ENCODE results near the gene MFSD6.
"Not testable (repeated sequence)": the region's sequence is repeated elsewhere in the genome, so short reads cannot be mapped to it uniquely, and the experiment has no call there.

MFSD6 gene

DNA sequence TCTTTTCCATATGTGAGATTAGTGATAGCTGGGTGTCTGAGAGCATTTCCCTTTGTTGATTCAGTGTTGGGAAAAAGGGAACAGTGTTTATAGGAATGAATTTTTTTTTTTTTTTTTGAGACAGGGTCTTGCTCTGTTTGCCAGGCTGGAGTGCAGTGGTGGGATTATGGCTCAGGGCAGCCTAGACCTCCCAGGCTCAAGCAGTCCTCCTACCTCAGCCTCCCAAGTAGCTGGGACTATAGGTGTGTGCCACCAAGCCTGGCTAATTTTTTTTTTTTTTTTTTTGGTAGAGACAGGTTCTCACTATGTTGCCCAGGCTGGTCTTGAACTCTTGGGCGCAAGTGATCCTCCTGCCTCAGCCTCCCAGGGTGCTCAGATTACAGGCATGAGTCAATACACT lies 60.2 kb downstream of the MFSD6 start:
- DNase-seq: not testable (repeated sequence)

DNA sequence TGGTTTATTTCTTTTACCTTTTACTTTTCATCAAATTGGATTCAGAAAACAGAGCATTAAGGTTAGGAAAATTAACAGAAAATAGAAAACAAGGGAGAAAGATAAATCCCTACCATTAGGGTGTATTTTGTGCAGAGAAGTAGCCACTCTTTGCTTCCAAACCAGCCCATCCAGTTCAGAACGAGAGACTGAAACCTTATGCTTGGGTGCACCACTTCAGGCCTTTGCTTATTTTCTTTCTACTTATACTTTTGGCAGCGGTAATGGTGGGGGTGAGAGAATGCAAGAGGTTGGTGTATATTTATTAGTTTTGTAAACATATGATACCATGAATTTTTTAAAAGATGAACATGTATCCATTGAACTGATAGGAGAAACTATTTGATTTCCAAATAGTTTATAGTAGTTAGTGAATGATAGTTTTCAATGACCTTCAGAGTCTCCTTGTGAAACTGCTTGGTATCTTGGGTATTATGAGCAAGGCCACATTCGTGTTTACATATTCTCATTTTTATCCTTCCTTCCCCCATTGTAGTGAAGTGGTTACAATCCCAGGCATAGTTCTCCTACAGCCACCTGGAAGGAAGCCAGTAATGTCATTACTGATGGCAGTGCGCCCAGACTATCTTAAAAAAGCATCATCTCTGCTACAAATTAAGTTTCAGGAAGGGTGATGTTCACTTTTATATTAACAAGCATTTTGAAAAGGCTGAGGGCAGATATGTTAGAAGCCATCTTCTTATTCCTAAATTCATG lies 60.8 kb downstream of the MFSD6 start:
- no peak for DNase-seq

DNA sequence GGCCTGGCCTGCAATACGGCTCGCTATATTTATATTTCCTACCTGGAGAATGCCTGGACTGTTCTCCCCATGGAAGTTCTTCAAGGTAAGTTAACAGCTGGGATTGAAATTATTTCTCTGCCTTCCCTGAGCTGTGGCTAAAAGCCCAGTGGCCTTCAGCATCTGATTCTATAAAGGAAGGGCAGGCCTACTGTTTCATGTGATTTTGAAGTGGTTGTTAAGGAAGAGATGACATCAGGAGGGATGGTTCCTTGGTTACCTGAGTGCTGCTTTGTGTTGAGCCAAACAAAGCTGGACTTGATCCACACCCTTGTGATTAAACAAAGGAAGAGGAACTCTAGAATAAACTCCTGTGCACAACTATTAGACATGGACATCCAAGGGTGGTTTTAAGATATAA lies 61.6 kb downstream of the MFSD6 start:
- no peak for DNase-seq

DNA sequence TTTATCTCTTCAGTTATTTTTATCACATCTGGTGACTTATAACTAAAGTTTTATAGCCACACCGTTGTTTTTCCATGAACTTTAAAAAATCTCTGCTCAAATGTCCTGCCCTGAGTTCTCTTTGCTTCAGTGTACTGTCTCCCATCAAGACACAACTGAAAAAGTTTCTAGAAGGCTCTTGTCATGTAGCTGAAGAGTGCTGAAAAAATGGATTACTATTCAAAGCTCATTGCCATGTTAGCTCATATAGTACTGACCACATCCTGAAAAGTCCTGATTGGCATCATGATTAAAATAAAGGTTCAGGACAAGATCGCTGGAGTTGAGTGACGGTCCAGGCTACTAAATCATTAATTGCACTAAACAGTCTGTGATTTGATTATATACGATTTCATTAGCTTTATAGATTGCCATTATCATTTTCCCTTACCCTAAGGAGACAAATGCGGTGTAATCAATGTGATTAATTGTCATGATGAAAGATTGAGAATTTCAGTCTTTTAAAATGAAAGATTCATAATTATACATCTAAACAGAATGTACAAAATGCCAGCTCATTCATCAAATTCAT lies 62.2 kb downstream of the MFSD6 start:
- no peak for DNase-seq

DNA sequence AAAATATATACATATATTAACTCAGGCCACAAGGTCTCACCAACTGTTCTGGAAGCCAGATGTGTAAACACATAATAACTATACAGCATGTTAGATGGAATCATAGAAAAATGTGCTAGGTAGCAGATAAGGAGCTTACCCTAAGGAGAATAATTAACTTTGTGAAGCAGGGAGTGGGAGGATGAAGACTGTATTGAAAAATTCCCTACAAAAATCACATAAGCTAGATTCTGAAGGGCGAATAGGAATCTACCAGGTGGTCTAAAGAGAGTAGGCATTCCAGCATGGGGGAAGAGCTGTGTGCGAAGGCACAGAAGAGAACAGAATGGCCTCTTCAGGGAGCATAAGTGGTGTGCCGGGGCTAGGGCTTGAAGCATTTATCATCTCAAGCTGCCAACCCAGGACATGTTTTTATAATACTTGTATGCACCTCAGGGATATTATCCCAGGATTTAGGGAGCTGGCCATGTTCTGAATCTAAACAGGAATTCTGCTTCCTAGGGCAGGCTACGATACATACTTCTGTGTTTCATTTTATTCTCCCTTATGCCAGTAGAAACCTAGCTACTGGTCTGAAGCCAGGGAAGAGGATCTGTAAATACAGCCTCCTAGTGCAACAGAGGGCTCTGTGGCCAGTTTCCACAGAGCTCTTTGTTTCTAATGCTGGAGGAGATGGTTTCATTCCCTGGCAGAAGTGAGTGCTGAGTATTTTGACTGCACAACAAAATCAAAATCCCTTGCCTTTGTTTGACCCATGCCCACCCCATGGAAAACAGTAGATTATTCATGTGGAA lies 69.7 kb downstream of the MFSD6 start:
- no peak for DNase-seq

DNA sequence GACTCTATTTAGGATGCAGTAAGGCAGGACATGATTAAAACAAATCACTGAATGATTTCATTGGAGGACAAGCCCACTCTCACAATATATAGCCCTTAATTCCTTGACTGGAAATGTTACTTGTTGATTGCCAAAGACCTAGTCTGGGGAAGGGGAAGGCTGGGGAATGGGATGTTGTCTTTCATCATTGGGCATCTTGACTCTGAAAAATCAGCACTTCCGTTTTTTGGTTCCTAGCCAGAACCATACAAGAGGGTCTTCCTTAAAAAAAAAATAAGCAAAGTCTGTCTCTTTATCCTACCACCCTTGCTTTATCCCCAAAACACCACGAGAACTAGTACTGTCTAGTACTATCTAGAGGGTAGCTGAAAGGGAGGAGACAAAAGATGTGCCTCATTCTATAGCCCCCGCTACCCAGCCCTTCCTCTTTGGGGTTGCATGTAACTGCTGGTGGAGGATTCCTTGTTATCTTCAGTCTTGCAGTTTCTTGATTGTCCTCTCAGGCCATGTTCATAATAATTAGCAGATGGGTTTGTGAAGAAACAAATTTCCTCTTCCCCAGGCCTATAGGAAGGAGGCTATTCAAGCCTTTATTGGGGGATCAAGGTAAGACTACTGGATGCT lies 70.5 kb downstream of the MFSD6 start:
- no peak for DNase-seq

DNA sequence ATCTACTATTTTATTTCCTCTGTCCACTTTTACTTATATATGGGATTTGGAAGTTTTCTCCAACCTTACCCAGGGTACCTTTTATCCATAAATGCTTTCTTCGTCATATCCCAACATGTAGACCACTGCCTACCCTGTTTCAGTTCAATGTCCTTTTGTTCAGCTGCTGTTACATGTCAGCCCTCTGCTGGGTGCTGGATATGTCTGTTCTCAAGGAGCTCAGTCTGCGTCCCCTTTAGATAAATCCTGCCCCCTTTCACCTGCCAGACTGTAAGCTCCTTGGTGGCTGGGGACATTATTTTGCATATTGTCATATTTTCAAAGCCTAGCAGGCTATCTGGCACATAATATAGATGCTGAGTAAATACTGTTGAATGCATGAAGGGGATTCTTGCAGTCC lies 73.2 kb downstream of the MFSD6 start:
- DNase-seq: no peak

DNA sequence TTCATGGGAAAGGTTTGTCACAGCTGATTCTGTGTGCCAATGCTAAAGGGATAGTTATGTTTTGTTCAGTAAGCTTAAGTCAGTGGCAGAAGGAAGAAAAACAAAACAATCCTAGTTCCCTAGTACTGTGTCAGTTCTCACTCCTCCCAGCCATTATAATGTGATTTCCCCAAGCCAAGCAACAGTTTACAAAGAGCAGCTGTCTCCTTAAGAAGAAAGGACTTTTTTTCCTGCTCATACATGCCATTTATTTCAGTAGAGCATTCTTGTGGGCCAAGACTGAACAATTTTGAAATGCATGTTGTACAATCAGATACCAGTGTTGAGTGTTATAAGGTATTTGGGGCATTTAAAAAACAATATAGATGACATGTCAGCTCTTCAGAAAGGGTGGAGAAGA lies 74.3 kb downstream of the MFSD6 start:
- DNase-seq: no peak

DNA sequence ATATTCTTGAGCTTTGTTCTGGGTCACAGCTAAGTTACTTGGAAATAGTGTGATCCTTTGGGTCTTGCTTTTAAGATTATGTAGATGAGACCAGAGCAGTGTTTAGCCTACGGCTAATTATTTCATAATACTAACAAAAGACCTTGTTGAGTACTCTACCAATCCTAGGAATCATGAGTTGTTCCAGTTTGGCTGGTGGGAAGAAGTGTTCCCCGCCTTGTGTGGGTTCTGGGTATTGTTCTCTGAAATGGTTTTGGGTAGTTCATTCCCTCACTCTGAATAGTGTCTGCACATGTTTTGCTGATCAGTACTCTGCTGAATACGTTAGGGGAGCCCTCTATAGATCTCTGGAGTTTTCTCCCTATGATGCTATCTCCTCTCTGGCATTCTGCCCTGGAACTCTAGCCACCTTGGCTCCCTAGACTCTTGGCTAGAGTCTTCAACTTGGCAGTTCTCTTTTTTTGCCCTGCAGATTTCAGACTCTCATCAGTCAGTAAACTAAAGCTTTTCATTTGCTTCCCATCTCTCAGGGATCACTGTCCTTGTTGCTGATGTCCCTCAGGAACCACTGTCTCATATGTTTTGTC lies 78.0 kb downstream of the MFSD6 start:
- DNase-seq: no peak

DNA sequence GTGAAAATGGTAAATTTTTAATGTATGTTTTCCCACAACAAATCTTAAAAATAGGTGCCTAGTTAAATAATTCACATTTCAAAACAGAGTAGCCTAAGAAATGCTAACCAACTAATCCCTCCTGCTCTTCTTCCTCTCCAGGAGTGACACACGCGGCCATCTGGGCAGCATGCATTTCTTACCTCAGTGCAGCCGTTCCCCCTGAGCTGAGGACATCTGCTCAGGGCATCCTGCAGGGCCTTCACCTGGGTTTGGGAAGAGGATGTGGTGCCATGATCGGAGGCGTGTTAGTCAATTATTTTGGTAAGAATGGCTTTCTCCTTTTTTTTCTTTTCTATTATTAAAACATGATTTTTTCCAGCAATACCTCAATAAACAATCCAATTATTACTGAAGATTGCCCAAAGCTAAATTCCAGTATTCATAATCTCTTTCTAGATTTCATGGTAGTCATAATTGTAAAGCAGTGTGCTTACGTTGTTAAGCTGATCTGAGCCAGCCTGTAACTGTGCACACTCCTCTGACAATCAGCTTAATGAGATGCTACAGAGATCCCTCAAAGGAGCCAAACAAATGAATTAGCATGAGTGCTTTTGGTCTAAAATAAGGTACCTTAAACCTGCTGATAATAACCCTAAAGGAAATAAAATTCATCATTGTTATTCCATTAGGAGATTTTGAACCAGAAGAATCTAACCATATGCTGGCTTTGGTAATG lies 80.5 kb downstream of the MFSD6 start:
- DNase-seq: no peak

DNA sequence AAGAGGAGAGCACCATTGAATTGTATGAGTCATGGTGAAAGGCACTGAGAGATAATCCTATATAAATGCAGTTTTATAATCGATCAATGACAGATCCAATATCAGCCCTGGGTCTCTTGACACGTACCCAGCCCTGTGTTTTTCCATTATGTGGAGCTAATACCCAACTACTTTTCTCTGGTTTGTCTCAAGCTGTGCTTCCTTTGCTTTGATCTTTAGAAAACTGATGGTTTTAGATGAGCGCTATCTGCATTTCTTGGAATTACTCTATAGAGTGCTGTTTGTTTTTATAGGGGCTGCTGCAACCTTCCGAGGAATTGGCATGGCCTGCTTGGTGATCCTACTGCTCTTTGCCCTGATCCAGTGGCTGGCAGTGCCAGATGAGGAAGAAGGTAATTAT lies 81.3 kb downstream of the MFSD6 start:
- no peak for DNase-seq

DNA sequence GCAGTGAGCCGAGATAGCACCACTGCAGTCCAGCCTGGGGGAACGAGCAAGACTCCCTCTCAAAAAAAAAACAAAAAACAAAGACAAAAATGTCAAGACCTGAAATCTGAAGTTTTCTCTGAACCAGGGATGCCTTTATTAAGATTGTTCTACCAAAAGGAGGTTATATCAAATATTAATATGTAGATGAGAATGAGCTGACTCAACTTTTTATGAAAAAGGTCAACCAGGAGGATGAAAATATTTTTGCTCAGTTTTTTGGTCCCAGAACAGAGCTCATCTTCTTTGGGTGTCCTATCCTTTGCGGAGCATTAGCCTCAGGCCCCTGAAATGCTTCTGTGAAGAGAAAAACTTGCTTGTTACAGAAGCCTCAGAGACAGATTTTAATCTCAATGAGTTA lies 82.3 kb downstream of the MFSD6 start:
- DNase-seq: no peak

DNA sequence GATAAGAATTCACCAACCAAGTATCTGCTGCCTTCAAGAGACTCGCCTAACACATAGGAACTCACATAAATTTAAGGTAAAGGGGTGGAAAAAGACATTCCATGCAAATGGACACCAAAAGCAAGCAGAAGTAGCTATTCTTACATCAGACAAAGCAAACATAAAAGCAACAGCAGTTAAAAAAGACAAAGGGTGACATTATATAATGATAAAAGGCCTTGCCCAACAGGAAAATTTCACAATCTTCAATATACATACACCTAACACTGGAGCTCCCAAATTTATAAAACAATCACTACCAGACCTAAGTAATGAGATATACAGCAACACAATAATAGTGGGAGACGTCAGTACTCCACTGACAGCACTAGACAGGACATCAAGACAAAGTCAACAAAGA lies 84.9 kb downstream of the MFSD6 start:
- DNase-seq: no peak

DNA sequence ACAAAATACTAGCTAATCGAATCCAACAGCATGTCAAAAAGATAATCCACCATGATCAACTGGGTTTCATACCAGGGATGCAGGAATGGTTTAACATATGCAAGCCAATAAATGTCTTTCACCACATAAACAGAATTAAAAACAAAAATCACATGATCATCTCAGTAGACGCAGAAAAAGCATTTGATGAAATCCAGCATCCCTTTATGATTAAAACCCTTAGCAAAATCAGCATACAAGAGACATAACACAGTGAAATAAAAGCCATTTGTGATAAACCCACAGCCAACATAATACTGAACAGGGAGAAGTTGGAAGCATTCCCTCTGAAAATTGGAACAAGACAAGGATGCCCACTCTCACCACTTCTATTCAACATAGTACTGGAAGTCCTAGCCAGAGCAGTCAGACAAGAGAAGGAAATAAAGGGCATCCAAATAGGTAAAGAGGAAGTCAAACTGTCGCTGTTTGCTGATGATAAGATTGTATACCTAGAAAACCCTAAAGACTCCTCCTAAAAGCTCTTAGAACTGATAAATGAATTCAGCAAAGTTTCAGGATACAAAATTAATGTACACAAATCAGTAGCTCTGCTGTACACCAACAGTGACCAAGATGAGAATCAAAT lies 86.6 kb downstream of the MFSD6 start:
- not testable (repeated sequence) for DNase-seq

DNA sequence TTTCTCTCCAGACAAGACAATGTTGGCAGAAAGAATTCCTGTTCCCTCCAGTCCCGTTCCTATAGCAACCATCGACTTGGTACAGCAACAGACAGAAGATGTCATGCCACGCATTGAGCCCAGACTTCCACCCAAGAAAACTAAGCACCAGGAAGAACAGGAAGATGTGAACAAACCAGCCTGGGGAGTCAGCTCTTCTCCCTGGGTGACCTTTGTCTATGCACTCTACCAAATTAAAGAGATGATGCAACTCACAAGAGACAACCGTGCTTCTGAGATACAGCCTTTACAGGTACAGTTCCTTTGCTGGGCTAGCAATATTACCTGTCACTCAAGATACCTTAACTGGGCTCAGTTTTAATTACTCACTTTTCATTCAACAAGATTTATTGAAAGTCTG lies 89.3 kb downstream of the MFSD6 start:
- no peak for DNase-seq

DNA sequence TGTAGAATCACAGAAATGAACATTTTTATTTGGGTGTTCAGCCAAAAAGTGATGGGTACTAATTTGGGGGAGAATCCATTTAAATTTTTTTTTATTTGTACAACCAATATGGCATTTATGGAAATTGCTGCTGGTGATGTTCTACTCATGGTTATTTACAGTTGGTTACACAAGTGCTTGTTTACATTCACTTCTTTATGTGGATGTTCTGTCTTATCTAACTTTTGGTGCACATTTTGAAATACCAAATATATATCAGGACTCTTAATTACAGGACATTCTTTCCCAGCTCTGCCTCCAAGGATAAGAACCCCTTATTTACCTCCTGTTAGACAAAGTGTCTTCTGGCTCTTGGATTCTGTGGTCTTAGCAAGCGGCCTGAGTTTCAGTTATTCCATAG lies 91.1 kb downstream of the MFSD6 start:
- no peak for DNase-seq

DNA sequence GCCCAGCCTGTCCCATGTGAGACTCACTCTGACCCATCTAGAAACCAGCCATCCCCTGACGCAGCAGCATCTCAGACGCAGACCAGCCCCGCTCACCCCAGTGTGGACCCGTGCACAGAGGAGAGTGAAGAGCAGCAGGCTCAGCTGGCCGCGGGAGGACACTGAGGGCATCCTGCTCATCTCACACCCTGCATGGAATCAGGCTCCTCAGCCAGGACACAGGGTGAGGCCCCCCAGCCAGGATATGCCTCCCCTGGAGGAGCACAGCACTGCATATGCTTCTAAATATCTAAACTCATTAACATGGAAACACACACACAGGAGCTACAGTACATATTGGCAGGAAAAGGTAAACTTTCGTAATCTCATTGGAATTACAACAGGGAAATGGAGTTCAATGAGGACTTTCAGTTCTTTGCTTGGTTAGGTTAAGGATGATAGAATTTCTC lies 91.9 kb downstream of the MFSD6 start:
- DNase-seq: no peak

DNA sequence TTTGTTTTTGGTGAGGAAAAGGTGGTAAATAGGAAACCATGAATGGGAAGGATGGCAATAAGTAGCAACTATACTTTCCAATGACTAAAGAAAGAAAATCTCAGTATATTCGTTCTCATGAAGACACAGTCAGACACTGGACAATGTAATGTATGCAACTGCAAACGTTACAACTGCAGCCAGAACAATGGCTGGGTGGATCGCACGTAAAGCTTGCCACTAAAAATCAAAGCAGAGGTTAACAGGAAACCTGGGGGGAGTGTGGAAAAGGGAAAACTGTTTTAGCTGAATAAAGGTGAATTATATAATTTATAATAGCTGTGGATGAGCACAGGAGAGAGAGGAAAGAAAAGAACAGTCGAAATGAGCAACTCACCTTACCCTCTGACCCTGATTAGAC lies 93.1 kb downstream of the MFSD6 start:
- DNase-seq: no peak

DNA sequence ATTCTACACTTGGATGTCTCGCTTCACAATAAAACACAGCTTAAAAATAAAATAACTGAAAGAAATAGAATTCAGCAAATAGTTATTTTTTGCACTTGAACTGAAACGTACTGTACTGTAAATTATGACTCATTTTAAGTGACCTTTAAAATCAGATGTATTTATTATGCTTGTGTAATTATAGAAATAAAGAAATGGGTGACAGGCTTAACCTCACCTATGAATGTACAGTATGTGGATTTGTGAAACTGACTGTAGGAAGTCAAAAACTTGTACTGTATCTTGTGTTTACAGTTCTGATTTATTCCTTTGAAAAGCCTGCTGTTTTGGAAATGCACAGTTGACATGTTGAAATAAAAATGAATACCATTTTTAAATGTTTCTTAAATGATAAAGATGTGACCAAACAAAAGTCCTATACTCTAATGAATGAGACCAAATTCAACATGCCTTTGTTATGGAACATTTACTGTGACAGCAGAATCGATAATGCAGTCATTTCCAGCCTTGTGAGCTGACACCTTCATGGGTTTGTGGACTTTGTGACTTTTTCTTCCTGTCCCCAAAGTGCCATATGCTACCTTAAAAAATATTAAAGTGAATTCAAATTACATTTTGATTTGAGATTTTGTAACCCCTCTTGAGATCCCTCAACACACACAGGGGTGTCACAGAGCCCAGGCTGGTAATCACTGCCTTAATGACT lies 93.7 kb downstream of the MFSD6 start:
- DNase-seq: no peak

DNA sequence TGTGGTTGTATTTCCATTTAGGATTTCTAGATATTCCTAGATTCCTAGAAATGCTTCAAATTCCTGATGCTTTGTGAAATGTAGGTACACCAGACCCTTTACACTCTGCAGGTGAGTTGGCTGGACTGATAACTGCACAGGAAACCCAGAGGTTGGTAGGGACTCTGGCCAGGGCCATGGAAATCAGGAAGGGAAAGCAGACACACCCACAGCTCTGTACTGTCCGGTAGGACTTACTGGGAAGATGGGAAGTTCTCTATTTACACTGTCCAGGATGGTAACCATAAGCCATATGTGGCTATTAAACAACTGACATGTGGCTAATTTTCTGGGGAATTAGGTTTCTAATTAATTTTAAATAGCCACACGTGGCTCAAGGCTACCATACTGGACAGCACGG lies 94.9 kb downstream of the MFSD6 start:
- DNase-seq: no peak

DNA sequence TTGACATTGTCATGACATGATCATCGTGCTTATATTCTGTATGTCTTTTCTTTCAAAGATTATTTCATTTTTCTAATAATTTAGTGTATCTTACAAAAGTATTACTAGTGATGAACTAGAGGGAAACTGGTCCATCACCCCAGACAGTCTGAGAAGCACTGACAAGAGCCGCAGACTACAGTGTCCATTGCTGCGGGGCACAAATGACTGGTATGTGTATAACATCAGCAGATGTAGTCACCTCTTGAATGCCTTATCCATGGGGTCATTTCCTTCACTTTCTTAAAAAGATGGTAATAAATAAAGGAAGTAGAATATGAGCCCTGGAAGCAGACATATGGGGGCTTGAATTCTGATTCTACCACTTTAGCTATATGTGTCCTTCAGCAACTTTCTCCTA lies 96.8 kb downstream of the MFSD6 start:
- no peak for DNase-seq
